GM18873 (cell line): ENCODE measurements around the gene ZIC5.
"Not testable (repeated sequence)": the region's sequence is repeated elsewhere in the genome, so short reads cannot be mapped to it uniquely, and the experiment has no call there.

Experiments
- ATAC-seq: cut with Tn5 transposase; IDR thresholded peaks from one replicate; pipeline ENCODE4 v1.9.1; 2021; ENCODE audit warnings: mild to moderate bottlenecking, moderate library complexity, moderate number of reproducible peaks; ENCODE audit not compliant: unreplicated experiment, low FRiP score

ZIC5 gene

DNA sequence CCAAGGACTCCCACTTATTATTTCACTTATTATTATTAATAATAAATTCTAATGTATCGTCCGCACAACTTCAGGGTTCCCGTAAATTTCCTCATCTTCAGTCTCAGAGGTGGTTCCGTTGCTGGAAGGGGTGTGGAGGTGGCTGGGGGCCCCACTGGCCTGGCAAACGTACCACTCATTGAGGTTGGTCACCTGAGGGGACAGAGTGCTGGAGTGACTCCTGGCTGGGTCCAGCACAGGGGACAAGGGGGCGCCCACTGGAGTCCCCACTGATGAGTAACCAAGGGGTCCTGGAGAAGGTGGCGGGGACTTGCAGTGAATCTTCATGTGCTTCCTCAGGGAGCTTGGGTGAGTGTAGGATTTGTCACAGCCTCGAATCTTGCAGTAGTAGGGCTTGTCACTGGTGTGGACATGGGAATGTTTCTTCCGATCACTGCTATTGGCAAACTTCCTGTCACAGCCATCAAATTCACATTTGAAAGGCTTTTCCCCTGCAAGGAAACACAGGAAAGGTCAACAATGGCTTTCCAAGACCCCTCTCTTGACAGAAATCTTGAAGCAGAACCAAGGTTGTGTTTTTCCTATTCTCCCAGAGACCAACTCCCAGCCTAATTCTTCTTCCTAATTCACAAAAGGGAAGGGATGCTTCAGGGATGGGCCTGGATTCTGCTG is 6.1 kb downstream of the ZIC5 start:
- no peak for ATAC-seq

DNA sequence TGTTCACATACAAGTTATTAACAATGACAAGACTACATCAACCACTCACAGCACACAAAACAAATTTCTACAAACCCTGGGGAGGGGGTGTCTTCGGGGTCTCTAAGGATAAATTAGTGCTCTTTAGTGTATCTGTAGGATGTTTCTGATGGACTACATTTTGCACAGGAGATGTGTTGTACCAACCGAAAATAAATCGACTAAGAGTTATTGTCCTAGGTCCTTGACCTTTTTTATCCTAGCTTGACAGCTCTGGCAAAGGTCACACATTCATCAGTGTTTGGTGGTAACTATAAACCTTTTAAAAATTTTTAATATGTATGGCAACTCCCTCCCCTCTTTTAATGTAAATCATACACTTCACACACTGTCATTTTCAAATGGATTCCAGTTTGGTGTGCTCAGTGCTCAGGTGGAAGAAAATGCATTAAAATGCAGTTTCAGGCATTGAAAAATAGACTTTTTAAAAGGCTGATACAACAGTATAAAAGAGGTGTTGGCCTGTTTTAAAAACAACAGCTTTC is 7.7 kb downstream of the ZIC5 start:
- no peak for ATAC-seq

DNA sequence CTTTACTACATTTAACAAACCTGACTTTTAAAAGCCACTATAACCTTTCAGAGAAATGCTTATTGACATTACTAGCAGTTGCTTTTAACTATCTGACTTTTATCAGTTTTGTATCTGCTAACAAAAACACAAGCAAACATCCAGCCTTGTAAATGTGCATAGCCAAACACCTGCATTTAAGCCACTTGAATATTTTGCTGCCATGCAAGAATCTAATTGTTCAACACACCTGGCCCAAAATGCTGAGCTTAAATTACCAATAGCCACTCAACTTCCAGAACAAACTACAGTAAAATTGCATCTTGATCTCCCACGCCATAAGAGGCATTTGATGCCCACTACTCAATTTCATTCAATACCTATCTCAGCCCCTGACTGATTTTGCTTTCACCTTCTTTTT is 9.3 kb downstream of the ZIC5 start:
- ATAC-seq: no peak

DNA sequence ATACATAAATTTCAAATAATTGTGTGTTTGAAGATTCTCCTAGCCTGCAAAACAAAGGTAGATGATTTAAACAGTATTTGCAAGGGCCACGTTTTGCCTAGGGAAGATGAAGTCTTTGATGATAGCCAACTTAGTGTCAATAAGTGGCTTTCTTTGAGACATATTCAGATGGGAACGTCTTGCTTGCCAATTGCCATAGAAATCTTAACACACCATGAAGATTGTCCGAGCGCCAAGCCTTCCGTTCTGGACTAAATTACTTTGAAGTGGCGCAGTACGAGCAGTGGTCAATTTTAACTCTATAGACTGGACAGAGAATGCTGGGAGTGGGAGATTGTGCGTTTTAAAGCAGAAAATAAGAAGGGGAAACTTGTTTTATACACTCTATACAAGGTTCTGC is 9.9 kb downstream of the ZIC5 start:
- ATAC-seq: no peak

DNA sequence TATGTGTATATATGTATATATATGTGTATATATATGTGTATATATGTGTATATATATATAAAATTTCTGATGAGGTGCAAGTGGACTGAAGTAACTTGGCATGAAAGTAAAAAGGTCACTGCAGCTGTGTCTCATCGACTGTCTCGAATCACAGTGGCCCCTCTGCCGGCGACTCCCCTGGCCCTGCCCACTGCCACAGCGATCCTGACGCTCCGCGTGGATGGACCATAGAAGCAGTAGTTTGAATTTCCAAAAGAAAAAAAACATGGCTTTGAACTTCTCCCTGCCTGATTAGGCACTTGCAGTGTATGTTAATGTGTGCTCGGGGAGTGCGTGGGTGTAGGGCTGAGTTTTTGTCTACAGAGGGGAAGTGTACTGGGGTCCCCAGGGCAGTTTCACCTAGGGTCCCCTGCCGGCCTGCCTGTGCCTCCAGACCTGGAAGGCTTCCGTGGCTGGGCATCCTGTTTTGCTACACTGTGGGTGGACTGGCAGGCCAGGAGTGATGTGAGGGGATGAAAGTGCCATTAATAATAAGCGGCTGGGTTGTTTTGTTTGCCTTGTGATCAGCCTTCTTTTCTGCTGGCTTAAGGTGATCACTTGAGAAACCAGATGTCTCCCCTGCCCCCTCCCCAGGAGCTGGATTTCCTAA is 10.8 kb downstream of the ZIC5 start:
- ATAC-seq: no peak

DNA sequence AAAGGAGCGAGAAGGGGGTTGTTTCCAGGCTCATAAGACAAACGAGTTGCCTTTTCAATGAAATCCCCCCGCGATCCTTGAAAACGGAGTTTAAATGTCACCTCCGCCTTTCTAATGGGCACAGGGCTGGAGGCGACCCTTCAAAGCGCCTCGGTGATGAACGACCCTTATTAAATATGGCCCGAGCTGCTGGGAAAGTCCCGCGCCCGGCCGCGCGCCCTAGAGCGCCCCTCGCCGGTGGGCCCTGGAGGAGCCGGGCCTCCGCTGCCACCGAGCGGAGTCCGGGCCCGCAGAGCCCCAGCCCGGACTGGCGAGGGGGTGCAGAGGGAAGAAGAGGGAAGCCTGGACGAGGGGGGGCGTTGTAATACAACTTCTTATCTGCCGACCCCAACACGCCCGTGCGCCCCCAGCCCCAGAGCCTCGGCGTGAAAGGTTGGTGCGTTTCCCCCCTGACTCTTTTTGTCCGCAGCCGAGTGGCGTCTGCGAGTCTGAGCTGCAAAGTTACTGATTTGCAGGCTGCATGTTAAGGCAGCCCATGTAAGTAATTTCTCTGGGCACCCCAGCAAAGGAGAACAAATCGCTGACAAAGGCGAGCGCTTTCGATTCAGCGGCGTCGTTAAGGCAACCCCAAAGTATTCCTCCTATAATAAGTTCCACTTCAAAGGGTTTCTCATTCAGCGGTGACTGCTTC is 11.9 kb downstream of the ZIC5 start:
- no peak for ATAC-seq

DNA sequence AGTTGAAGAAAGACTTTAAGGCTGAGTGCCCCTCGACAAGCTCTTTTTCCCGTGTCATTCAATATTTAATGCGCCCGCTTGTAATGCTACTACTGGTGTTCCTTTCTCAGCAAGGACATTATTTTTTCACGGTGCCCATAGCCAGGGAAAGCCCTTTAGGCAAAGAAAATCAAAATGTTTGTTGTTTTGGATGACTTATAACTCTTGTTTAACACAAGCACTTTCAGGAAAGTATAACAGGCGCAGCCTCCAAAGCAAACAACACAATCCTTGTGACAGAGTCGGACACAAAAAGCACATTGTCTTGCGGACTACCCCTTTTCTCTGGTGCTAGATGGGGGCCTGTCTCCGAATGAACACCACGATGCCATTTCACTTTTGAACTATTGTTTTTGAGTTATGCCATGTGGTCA is 12.4 kb downstream of the ZIC5 start:
- ATAC-seq: no peak

DNA sequence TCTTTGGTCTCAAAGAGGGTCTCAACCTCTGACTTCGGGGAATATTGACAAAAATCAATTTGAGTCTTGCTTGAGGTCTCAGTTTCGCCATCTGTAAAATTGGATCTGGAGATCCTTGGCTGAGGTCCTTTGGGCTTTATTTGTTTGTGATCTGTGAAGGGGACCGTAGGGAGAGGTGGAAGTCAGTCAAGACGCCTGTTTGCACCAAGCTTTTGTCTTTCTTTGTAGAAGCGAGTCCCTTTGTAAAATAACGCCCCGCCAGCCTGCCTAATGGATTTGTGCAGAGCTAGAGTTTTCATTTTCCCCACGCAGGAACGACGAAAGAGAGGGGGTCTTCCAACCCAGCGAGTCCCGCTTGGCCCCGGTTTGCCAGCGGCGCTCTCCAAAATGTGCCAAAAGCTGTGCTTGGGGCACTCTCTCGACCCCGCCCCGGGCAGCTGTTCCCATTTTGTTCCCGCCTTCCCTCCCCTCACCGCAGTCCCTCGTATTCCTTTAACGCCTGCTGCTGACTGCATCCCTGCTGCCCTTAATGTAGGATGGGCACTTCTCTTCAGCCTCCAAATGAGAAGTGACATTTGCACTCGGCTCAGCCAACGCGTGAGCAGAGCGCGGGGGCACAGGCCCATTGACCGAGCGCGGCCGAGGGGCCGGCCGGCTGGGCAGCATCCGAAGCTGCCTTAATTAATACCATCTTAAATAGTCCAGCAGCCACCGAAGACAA is 13.0 kb downstream of the ZIC5 start:
- no peak for ATAC-seq

DNA sequence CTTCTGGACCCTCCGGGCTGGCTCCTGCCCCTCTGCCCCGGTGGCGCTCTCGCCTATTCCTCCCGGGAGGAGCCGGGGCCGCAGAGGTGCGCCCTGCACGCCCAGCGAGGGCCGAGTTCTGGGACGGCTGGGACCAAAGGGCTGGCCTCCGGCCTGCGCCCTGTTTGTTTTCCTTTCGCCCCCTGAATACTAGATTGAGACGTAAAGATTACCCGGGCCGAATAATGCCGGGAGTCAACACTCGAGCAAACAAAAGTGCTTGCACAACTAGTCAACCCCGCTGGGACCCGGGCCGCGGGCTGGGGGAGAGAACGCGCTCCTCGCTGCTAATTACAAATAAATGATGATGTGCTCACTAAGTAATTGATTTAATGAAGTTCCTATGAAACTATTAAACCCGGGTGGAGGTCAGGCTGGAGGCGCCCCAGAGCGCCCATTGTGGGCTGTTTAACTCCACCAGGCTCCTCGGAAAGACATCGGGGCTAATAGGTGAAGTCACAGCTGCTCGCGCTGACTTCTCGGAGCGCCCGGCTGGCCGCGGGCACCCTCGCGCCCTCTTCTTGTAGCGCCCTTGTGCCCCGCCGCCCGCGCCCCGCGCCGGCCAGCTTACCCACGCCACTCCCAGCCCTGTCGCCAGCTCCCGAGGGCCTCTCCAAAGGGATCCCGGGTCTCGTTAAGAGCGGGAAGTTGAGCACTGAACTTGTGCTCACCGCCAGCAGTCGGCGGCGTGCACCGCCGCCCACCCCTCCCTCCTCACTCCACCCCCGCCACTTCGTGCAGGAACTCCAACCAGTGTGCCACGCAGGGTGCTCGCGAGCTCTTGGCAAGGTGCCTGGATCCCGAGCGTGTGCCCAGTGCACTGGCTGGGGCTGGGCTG is 14.9 kb downstream of the ZIC5 start:
- no peak for ATAC-seq

DNA sequence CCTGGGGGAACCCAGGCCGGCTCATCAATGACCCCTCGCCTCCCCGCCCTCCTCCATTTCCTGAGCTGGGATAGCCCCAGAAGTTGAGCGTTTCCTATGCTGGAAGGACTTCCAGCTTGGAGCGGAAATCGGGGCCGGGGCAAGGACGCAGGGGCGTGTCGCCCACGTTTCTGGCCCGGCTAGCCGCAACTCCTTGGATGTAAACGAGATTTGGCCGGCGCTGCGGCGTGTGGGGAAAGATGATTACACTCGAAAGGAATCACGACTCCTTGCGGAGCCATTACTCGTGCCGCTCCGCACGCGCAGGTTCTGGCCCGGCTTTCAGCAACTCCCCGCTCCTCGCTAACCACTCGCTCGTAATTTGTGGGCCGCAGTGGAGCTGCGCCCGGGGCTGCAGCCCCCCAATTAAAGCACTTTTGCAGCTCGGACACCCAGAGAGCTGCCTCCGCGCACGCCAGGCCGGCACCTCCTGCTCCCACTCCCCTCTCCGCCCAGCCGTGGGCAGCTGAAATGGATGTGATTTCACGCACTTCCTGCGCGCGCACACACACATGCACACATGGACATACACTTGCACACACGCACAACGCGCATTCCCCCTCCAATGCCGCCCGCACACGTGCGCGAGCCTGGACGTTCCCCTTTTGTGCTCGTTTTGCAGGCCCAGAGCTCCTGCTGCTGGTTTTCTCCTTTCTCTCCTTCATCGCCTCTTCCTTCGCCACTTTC is 15.7 kb downstream of the ZIC5 start:
- ATAC-seq: no peak

DNA sequence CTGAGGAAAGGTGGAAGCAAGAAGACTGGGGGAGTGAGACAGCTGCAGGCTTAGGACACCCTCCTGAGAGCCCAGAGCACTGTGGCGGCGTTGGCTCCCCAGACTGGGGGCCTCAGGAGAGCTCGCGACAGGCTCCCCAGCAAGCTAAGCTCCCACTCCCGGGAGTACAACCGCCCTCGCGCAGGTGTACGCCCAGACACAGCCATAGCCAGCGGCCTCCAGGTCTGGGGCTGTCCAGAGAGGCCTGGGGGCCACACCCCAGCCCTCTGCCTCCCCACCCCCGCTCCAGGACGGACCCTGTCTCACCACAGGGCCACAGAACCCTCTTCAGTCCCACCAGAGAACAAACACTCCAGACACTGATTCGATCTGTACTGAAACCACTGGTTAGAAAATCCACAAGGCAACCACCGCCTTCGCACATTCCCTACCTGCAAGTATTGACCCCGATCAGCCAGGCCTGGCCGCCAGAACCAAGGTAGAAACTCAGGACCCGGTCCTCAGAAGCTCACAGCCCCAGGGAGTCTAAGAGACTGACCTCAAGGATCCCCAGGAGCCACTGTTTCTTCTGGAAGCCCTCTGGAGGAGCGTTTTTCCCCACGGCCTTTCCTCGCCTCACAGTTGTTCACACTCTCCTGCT is 16.3 kb downstream of the ZIC5 start:
- no peak for ATAC-seq

DNA sequence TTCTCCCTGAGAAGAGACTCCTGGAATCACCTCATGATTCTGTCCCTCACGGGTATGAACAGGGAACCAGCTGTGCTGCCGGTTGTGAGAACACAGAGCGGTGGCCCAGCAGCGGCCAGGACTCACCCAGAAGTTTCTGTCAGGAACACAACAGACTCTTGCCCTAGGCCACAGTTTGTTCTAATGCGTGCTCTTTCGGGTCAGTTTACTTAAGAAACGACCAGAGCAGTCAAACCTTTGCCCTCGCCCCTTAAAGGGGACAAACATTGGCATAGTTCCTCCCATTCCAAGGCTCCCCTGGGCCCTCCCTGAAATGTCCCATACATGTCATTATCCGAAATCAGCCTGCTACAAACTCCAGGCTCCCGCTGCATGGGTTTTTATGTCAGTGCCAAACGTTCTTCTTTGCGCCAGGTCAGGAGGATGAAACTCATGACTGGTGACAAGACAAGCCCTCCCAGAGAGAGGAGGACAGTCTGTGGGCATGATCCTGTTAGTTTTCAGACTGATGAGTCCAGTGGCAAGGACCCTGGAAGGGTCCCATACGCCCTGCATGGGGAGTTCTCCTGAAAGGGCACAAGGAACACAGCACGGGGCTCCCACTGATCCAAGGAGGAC is 18.3 kb downstream of the ZIC5 start:
- no peak for ATAC-seq

DNA sequence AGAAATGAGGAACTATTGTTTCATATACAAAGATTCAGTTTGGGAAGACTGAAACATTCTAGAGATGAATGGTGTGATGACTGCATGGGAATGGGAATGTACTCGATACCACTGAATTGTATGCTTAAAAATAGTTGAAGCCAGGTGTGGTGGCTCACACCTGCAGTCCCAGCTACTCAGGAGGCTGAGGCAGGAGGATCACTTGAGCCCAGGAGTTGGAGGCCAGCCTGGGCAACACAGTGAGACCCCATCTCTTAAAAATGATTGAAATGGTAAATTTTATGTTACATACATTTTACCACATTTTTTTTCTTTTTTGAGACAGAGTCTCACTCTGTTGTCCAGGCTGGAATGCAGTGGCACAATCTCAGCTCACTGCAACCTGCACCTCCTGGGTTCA is 19.9 kb downstream of the ZIC5 start:
- not testable (repeated sequence) for ATAC-seq

DNA sequence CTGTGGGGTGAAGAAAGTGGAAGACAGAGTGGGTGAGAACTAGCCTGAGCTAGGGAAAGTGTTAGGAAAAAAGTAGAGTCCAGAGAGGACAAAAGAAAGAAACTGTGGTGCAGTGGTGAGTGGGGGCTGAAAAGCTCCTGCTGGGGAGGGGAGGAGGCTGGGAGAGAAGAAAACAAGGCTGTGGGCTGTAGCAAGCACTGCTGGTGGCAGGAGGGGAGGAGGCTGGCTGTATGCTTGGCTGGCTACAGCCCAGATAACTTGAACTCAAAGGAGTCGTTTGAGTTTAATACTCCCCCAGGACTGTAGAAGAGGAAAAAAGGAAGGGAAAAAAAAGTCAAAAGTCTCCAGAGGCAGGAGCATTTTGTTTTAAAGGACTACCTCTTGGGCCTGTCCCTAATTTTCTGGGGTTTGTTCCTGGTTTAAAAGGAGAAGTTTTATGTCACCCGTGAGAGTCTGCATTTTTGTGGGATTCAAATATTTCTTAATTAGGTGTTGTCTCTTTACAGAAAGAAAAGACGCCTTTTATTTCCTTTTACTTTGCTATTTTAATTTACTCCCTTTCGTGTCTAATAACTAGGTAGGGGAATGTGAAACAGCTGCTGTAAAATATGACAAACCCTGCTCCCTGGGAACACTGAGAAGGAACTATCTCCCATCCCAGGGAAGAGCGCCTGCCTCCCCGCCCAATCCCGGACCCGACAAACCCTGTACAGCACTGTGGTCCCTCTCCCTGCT is 21.7 kb downstream of the ZIC5 start:
- no peak for ATAC-seq

DNA sequence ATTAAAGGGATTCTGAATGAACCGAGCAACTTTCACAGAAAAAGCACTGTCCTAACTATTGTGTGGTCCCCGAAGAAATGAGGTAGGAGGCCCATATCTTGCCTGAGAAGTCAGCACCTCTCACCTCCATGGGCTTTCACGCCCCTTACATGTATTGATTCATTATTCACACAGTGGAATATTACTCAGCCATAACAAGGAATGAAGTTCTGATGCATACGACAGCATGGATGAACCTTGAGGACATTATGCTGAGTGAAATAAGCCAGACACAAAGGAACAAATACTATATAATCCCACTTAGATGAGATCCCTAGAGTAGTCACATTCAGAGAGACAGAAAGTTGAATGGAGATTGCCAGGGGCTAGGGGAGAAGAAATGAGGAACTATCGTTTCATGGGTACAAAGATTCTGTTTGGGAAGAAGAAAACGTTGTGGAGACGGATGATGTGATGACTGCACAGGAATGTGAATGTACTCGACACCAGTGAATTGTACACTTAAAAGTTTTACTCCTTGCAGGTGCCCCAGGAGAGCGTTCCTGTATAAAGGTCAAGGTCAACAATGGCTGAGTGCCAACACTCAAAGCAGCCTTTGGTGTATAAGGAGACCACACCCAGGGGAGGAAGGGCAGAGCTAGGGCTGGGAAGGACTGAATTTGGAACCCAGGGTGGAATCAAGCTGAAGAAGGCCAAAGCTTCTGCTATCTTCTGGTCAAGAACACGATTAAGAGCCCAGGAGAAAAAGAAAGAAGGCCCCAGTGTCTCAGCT is 22.5 kb downstream of the ZIC5 start:
- no peak for ATAC-seq

DNA sequence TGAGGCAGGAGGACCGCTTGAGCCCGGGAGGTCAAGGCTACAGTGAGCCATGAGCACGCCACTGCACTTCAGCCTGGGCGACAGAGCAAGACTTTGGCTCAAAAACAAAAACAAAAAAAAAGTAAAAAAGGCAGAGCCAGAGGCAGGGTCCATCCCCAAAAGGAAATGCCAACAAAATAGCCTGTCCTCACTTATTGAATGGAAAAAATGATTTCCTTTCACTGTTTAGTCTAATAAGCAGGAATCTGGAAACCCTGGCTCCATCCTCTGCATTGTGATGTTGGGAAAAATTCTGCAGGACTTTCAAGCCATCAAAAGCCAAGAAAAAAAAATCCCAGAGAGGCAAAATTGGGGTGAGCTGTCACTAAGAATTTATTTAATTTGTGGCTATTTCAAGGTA is 23.2 kb downstream of the ZIC5 start:
- ATAC-seq: no peak

DNA sequence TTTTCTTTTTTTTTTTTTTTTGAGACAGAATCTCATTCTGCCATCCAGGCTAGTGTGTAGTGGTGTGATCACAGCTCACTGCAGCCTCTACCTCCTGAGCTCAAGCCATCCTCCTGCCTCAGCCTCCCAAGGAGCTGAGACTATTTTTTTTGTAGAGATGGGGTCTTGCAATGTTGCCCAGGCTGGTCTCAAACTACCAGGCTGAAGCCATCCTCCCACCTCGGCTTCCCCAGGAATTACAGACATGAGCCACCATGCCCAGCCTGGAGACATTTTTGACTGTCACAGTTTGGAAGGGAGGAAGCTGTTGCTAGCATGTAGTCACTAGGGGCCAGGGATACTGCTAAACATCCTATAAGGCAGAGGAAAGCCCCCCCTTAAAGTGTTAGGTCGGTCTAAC is 23.9 kb downstream of the ZIC5 start:
- no peak for ATAC-seq
